ENCODE data around the gene DNAJC13.

DNA sequence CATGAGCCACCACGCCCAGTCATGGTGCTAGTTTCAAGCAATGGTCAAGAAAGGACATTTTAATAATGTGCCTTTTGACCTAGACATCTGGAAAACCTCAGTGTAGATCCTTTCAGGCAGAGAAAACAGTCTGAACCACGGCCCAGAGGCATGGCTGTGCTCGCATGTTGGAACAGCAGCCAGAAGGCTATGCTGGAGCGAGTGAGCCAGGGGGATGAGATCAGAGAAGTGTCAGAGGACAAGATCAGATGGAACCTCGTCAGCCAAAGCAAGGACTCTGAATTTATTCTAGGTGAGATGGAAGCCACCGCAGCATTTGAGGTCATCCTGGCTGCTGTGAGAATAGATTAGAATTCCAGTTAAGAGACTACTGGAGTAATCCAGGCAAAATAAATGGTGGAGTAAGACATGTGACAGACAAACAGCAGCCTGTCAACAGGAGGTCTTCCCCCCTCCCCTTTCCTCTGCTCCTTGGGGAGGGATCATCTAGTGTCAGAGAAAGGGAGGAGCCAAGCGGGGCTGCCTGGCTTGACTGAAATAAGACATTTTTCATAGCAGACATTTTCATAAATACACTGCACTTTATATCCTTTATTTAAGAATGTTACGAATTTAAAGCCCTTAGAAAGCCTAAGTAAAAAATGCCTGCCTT is 139.3 kb downstream of the DNAJC13 start:
- TF ChIP-seq, protein P1, sequence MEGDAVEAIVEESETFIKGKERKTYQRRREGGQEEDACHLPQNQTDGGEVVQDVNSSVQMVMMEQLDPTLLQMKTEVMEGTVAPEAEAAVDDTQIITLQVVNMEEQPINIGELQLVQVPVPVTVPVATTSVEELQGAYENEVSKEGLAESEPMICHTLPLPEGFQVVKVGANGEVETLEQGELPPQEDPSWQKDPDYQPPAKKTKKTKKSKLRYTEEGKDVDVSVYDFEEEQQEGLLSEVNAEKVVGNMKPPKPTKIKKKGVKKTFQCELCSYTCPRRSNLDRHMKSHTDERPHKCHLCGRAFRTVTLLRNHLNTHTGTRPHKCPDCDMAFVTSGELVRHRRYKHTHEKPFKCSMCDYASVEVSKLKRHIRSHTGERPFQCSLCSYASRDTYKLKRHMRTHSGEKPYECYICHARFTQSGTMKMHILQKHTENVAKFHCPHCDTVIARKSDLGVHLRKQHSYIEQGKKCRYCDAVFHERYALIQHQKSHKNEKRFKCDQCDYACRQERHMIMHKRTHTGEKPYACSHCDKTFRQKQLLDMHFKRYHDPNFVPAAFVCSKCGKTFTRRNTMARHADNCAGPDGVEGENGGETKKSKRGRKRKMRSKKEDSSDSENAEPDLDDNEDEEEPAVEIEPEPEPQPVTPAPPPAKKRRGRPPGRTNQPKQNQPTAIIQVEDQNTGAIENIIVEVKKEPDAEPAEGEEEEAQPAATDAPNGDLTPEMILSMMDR (IDR thresholded peaks at IDR 0.05 in 4 of 5, conservative IDR thresholded peaks at IDR 0.05 in 1 of 5) = no peak
- no peak for TF ChIP-seq POLR2A (IDR thresholded peaks at IDR 0.05)

Data from gastrocnemius medialis (tissue), 4 donors.